GM12865 (cell line): ENCODE results near the gene FOXP1.
"Not testable (repeated sequence)": the region's sequence is repeated elsewhere in the genome, so short reads cannot be mapped to it uniquely, and the experiment has no call there.

ENCODE experiments used
- DNase-seq: peaks from one replicate; pipeline ENCODE4 v3.0.0; 2010; ENCODE audit warnings: low read depth
- H3K4me3 ChIP-seq: 2 replicates; pipeline ENCODE4 v1.5.1; 2011; ENCODE audit warnings: mild to moderate bottlenecking, low read depth, low read length, control low read depth
- CTCF ChIP-seq: IDR thresholded peaks from 2 replicates; pipeline ENCODE4 v1.5.1; 2011; ENCODE audit warnings: low read length, control low read depth, low read depth, inconsistent platforms; ENCODE audit not compliant: insufficient read depth; ENCODE audit errors: missing control alignments

FOXP1 gene

GRCh38 chr3:71022551-71023335, 560.8 kb downstream of the FOXP1 start:
- no peak for TF ChIP-seq CTCF
- DNase-seq, result no peak
- H3K4me3 ChIP-seq, result no peak overlapping the region

- no peak overlapping the region for H3K4me3 ChIP-seq
- no peak for TF ChIP-seq CTCF
Observed at GRCh38 chr3:71018799-71019198, 564.7 kb downstream of the FOXP1 start.

GRCh38 chr3:71016178-71016845, 567.2 kb downstream of the FOXP1 start:
- H3K4me3 ChIP-seq, result no peak overlapping the region
- DNase-seq, result no peak
- no peak for TF ChIP-seq CTCF

More at GRCh38 chr3:71018799-71019198, 564.7 kb downstream of the FOXP1 start:
- DNase-seq, result no peak

GRCh38 chr3:71014616-71015015, 568.9 kb downstream of the FOXP1 start:
- not testable (repeated sequence) for DNase-seq, H3K4me3 ChIP-seq

GRCh38 chr3:71012971-71013370, 570.6 kb downstream of the FOXP1 start:
- no peak for TF ChIP-seq CTCF
- H3K4me3 ChIP-seq, result no peak overlapping the region
- no peak for DNase-seq

- H3K4me3 ChIP-seq, result no peak overlapping the region
- DNase-seq, result peak; percentile 55
- no peak for TF ChIP-seq CTCF
Observed at GRCh38 chr3:71011565-71012287, 571.8 kb downstream of the FOXP1 start.
